ENCODE results near the gene CCDC188.

Gene CCDC188

DNA sequence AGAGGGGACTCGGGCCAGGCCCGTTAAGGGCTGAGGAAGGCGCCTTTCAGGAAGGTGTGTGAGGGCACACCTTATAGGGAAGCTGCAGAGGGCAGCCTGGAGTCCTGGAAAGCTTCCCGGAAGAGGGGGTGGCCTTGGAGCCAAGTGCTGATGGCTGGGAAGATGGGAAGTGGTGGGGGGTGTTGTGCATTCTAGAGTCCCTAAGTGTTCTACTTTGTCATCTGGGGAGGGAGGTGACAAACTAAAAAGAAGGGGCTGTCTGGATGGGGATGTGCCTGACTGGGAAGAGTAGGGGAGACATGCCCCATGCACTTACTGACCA is 12.5 kb downstream of the CCDC188 start:
- Histone ChIP-seq H3K4me1 (ENCODE audit: control insufficient read depth, insufficient read depth, low read length) (peaks cover 2% of the 10 kb centered on the region; the same call in 1 of the 2 replicates), H3K9me3 (ENCODE audit: control insufficient read depth, insufficient read depth, low read depth, low read length) (no peaks in the 10 kb centered on the region), H3K36me3 (ENCODE audit: control insufficient read depth in 2 of 2, insufficient read depth in 1 of 2, low read length in 2 of 2) (peaks cover 0 to 63% of the 10 kb centered on the region in 2 experiments; a peak in 1 of 3 replicates), H3K27ac (ENCODE audit: extremely low read depth, low read depth, low read length) (peak overlapping the region; percentile 21; the same call in 1 of the 2 replicates), H3K4me3 (ENCODE audit: low read depth, low read length) (no peak overlapping the region)
- ChIA-PET POLR2A (no interaction called here), CTCF (interaction anchor here (0.7 kb wide), 1 partner anchor 147 kb away, joined by 3 read pairs; no protein-coding TSS in a partner anchor)
- no peak for TF ChIP-seq ZNF223 (tag by site-specific recombination; IDR thresholded peaks at IDR 0.05)
- no peak for TF ChIP-seq ZNF404 (tag by site-specific recombination; IDR thresholded peaks at IDR 0.05)
- TF ChIP-seq, protein P1, sequence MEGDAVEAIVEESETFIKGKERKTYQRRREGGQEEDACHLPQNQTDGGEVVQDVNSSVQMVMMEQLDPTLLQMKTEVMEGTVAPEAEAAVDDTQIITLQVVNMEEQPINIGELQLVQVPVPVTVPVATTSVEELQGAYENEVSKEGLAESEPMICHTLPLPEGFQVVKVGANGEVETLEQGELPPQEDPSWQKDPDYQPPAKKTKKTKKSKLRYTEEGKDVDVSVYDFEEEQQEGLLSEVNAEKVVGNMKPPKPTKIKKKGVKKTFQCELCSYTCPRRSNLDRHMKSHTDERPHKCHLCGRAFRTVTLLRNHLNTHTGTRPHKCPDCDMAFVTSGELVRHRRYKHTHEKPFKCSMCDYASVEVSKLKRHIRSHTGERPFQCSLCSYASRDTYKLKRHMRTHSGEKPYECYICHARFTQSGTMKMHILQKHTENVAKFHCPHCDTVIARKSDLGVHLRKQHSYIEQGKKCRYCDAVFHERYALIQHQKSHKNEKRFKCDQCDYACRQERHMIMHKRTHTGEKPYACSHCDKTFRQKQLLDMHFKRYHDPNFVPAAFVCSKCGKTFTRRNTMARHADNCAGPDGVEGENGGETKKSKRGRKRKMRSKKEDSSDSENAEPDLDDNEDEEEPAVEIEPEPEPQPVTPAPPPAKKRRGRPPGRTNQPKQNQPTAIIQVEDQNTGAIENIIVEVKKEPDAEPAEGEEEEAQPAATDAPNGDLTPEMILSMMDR (tag by site-specific recombination; IDR thresholded peaks at IDR 0.05), result no peak
- no peak for TF ChIP-seq HOXD13 (CRISPR knock-in tag; IDR thresholded peaks at IDR 0.05; ENCODE audit: borderline replicate concordance)
- TF ChIP-seq, protein P2, sequence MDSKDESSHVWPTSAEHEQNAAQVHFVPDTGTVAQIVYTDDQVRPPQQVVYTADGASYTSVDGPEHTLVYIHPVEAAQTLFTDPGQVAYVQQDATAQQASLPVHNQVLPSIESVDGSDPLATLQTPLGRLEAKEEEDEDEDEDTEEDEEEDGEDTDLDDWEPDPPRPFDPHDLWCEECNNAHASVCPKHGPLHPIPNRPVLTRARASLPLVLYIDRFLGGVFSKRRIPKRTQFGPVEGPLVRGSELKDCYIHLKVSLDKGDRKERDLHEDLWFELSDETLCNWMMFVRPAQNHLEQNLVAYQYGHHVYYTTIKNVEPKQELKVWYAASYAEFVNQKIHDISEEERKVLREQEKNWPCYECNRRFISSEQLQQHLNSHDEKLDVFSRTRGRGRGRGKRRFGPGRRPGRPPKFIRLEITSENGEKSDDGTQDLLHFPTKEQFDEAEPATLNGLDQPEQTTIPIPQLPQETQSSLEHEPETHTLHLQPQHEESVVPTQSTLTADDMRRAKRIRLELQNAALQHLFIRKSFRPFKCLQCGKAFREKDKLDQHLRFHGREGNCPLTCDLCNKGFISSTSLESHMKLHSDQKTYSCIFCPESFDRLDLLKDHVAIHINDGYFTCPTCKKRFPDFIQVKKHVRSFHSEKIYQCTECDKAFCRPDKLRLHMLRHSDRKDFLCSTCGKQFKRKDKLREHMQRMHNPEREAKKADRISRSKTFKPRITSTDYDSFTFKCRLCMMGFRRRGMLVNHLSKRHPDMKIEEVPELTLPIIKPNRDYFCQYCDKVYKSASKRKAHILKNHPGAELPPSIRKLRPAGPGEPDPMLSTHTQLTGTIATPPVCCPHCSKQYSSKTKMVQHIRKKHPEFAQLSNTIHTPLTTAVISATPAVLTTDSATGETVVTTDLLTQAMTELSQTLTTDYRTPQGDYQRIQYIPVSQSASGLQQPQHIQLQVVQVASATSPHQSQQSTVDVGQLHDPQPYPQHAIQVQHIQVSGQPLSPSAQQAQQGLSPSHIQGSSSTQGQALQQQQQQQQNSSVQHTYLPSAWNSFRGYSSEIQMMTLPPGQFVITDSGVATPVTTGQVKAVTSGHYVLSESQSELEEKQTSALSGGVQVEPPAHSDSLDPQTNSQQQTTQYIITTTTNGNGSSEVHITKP (tag by site-specific recombination; IDR thresholded peaks at IDR 0.05), result peak; percentile 81
- TF ChIP-seq ZBTB8A (tag by site-specific recombination; IDR thresholded peaks at IDR 0.05), result peak; percentile 61
- TF ChIP-seq ZNF157 (tag by site-specific recombination; IDR thresholded peaks at IDR 0.05), result no peak
- no peak for TF ChIP-seq ZNF140 (tag by site-specific recombination; IDR thresholded peaks at IDR 0.05)
- TF ChIP-seq, protein P3, sequence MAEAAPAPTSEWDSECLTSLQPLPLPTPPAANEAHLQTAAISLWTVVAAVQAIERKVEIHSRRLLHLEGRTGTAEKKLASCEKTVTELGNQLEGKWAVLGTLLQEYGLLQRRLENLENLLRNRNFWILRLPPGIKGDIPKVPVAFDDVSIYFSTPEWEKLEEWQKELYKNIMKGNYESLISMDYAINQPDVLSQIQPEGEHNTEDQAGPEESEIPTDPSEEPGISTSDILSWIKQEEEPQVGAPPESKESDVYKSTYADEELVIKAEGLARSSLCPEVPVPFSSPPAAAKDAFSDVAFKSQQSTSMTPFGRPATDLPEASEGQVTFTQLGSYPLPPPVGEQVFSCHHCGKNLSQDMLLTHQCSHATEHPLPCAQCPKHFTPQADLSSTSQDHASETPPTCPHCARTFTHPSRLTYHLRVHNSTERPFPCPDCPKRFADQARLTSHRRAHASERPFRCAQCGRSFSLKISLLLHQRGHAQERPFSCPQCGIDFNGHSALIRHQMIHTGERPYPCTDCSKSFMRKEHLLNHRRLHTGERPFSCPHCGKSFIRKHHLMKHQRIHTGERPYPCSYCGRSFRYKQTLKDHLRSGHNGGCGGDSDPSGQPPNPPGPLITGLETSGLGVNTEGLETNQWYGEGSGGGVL (tag by site-specific recombination; IDR thresholded peaks at IDR 0.05), result peak; percentile 33; the same call in 1 of the 2 replicates
- no peak for TF ChIP-seq GLI2 (tag by site-specific recombination; IDR thresholded peaks at IDR 0.05; ENCODE audit: borderline replicate concordance, low read depth)

DNA sequence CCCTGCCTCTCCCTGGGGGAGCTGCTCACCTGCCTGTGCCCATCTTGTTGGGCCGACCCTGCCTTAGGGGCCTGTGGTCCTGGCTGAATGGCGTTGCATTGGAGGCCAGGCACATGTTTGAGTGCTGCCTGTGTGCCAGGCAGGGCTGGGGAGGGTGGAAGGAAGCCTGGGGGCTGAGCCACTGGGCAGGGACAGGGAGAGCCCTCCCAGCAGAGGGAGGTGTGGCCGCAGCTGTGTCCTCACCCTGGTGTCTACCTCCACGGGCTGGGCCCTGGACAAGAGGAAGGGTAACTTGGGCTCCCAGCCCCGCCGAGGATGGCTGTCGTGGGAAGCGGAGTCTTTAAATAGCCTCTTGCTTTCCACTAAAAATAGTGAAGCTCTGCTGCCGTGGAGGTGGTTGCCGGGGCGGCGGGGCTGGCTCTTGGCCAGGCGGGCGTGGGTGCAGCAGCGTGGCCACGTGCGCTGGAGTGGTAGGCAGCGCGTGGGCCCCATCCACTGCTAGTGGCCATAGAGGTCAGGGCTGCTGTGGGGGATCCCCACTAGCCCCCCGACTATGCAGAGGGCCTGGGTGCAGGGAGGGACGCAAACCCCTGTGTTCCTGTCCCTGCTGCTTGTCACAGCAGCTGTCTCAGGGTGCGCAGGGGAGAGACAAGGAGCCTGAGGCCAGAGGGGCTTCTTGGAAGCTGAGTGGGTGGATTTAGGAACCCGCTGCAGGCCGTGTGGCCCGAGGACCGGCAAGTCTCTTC is 13.0 kb downstream of the CCDC188 start:
- Histone ChIP-seq H3K27ac (ENCODE audit: extremely low read depth, low read depth, low read length) (peak overlapping the region; percentile 21), H3K36me3 (ENCODE audit: control insufficient read depth in 2 of 2, insufficient read depth in 1 of 2, low read length in 2 of 2) (peaks cover 0 to 59% of the 10 kb centered on the region in 2 experiments; a peak in 1 of 3 replicates), H3K9me3 (ENCODE audit: control insufficient read depth, insufficient read depth, low read depth, low read length) (no peaks in the 10 kb centered on the region), H3K4me3 (ENCODE audit: low read depth, low read length) (no peak overlapping the region), H3K4me1 (ENCODE audit: control insufficient read depth, insufficient read depth, low read length) (peaks cover 2% of the 10 kb centered on the region; the same call in 1 of the 2 replicates)
- POLR2A ChIA-PET, result interaction anchor here (0.5 to 1.3 kb wide), 2 partner anchors 10 to 333 kb away, joined by 3 to 5 read pairs; no protein-coding TSS in a partner anchor
- CTCF ChIA-PET, result interaction anchor here (1.8 kb wide), 1 partner anchor 101 kb away, joined by 6 read pairs; no protein-coding TSS in a partner anchor
- TF ChIP-seq, protein P4, sequence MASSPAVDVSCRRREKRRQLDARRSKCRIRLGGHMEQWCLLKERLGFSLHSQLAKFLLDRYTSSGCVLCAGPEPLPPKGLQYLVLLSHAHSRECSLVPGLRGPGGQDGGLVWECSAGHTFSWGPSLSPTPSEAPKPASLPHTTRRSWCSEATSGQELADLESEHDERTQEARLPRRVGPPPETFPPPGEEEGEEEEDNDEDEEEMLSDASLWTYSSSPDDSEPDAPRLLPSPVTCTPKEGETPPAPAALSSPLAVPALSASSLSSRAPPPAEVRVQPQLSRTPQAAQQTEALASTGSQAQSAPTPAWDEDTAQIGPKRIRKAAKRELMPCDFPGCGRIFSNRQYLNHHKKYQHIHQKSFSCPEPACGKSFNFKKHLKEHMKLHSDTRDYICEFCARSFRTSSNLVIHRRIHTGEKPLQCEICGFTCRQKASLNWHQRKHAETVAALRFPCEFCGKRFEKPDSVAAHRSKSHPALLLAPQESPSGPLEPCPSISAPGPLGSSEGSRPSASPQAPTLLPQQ (tag by site-specific recombination; IDR thresholded peaks at IDR 0.05), result peak; percentile 20; the same call in 1 of the 2 replicates
- TF ChIP-seq, protein P2 (tag by site-specific recombination; IDR thresholded peaks at IDR 0.05), result peak; percentile 10; the same call in 1 of the 2 replicates
- no peak for TF ChIP-seq FEZF1 (tag by site-specific recombination; IDR thresholded peaks at IDR 0.05)
- peak; percentile 86 for TF ChIP-seq EGR2 (tag by site-specific recombination; IDR thresholded peaks at IDR 0.05; ENCODE audit: low read depth)
- TF ChIP-seq ZNF658 (tag by site-specific recombination; IDR thresholded peaks at IDR 0.05), result no peak
- TF ChIP-seq, protein P3 (tag by site-specific recombination; IDR thresholded peaks at IDR 0.05), result no peak
- peak; percentile 62 for TF ChIP-seq KLF1 (tag by site-specific recombination; IDR thresholded peaks at IDR 0.05)
- TF ChIP-seq ZNF324 (tag by site-specific recombination; IDR thresholded peaks at IDR 0.05), result no peak
- no peak for TF ChIP-seq MEIS1 (CRISPR knock-in tag; IDR thresholded peaks at IDR 0.05; ENCODE audit: borderline replicate concordance)
- TF ChIP-seq SP2 (tag by site-specific recombination; IDR thresholded peaks at IDR 0.05), result peak; percentile 53
